ENCODE measurements around the gene RHBDF2. TPM values are rescaled to one million over a fixed set of nuclear protein-coding genes. Genes with fewer than 3 reads are reported as not detected.

Gene RHBDF2
- total and polyA plus RNA-seq, 4 donors, result 20.1 to 116 (median 39.6) TPM

GRCh38 chr17:76477576-76477975 lies 23.6 kb downstream of the RHBDF2 start:
- WGBS, 2 donors, result 87% methylated on average over 15 of the region's 15 CpGs
- H3K27ac ChIP-seq (ENCODE audit: low read depth in 1 of 2, low read length in 1 of 2), result no peak overlapping the region
- H3K9ac ChIP-seq (ENCODE audit: insufficient read depth in 1 of 2, low read length in 2 of 2), result no peak overlapping the region
- TF ChIP-seq CTCF (IDR thresholded peaks at IDR 0.05; ENCODE audit: control extremely low read depth, extremely low read depth), result no peak
- no peaks in the 10 kb centered on the region for H3K27me3 ChIP-seq (ENCODE audit: control insufficient read depth in 3 of 3, insufficient read depth in 3 of 3, low read length in 2 of 3)
- DNase-seq (no peak), ATAC-seq (ENCODE audit: insufficient read depth, low FRiP score) (no peak)
- H3K4me3 ChIP-seq, result no peak overlapping the region
- no peaks in the 10 kb centered on the region for H3K9me3 ChIP-seq (ENCODE audit: control insufficient read depth in 4 of 4, insufficient read depth in 3 of 4, low read length in 3 of 4)
- H3K4me1 ChIP-seq (ENCODE audit: control insufficient read depth in 5 of 5, insufficient read depth in 5 of 5, low read length in 5 of 5), result peaks cover 0 to 11% (median 2%) of the 10 kb centered on the region in 5 donors
- peaks cover 0 to 43% (median 0%) of the 10 kb centered on the region in 4 donors for H3K36me3 ChIP-seq (ENCODE audit: control insufficient read depth in 4 of 4, insufficient read depth in 4 of 4, low read length in 4 of 4)

GRCh38 chr17:76476736-76477135 lies 24.5 kb downstream of the RHBDF2 start:
- WGBS, 2 donors, result 95 to 97% methylated on average over 20 of the region's 20 CpGs
- TF ChIP-seq CTCF (IDR thresholded peaks at IDR 0.05; ENCODE audit: control extremely low read depth, extremely low read depth), result no peak
- DNase-seq (no peak), ATAC-seq (ENCODE audit: insufficient read depth, low FRiP score) (no peak)
- Histone ChIP-seq H3K36me3 (ENCODE audit: control insufficient read depth in 4 of 4, insufficient read depth in 4 of 4, low read length in 4 of 4) (peaks cover 0 to 52% (median 0%) of the 10 kb centered on the region in 4 donors), H3K4me1 (ENCODE audit: control insufficient read depth in 5 of 5, insufficient read depth in 5 of 5, low read length in 5 of 5) (peaks cover 0 to 11% (median 2%) of the 10 kb centered on the region in 5 donors), H3K27ac (ENCODE audit: low read depth in 1 of 2, low read length in 1 of 2) (no peak overlapping the region), H3K27me3 (ENCODE audit: control insufficient read depth in 3 of 3, insufficient read depth in 3 of 3, low read length in 2 of 3) (no peaks in the 10 kb centered on the region), H3K9me3 (ENCODE audit: control insufficient read depth in 4 of 4, insufficient read depth in 3 of 4, low read length in 3 of 4) (no peaks in the 10 kb centered on the region), H3K9ac (ENCODE audit: insufficient read depth in 1 of 2, low read length in 2 of 2) (no peak overlapping the region), H3K4me3 (no peak overlapping the region)

- DNase-seq (no peak), ATAC-seq (ENCODE audit: insufficient read depth, low FRiP score) (no peak)
- 98% methylated on average over 6 of the region's 6 CpGs for WGBS, 2 donors
- H3K9me3 ChIP-seq (ENCODE audit: control insufficient read depth in 4 of 4, insufficient read depth in 3 of 4, low read length in 3 of 4), result no peaks in the 10 kb centered on the region
- H3K4me1 ChIP-seq (ENCODE audit: control insufficient read depth in 5 of 5, insufficient read depth in 5 of 5, low read length in 5 of 5), result peaks cover 0 to under 1% (median 0%) of the 10 kb centered on the region in 5 donors
- H3K36me3 ChIP-seq (ENCODE audit: control insufficient read depth in 4 of 4, insufficient read depth in 4 of 4, low read length in 4 of 4), result peaks cover 0 to 55% (median 0%) of the 10 kb centered on the region in 4 donors
- H3K27me3 ChIP-seq (ENCODE audit: control insufficient read depth in 3 of 3, insufficient read depth in 3 of 3, low read length in 2 of 3), result no peaks in the 10 kb centered on the region
- no peak overlapping the region for H3K27ac ChIP-seq (ENCODE audit: low read depth in 1 of 2, low read length in 1 of 2)
- no peak for TF ChIP-seq CTCF (IDR thresholded peaks at IDR 0.05; ENCODE audit: control extremely low read depth, extremely low read depth)
- no peak overlapping the region for H3K9ac ChIP-seq (ENCODE audit: insufficient read depth in 1 of 2, low read length in 2 of 2)
- no peak overlapping the region for H3K4me3 ChIP-seq
These were observed 25.9 kb downstream of the RHBDF2 start for GRCh38 chr17:76475302-76475701.

- no peak for TF ChIP-seq CTCF (IDR thresholded peaks at IDR 0.05; ENCODE audit: control extremely low read depth, extremely low read depth)
- Histone ChIP-seq H3K9ac (ENCODE audit: insufficient read depth in 1 of 2, low read length in 2 of 2) (no peak overlapping the region), H3K27me3 (ENCODE audit: control insufficient read depth in 3 of 3, insufficient read depth in 3 of 3, low read length in 2 of 3) (no peaks in the 10 kb centered on the region), H3K27ac (ENCODE audit: low read depth in 1 of 2, low read length in 1 of 2) (no peak overlapping the region), H3K36me3 (ENCODE audit: control insufficient read depth in 4 of 4, insufficient read depth in 4 of 4, low read length in 4 of 4) (peaks cover 0 to 55% (median 0%) of the 10 kb centered on the region in 4 donors), H3K4me1 (ENCODE audit: control insufficient read depth in 5 of 5, insufficient read depth in 5 of 5, low read length in 5 of 5) (no peaks in the 10 kb centered on the region), H3K4me3 (no peak overlapping the region), H3K9me3 (ENCODE audit: control insufficient read depth in 4 of 4, insufficient read depth in 3 of 4, low read length in 3 of 4) (no peaks in the 10 kb centered on the region)
- DNase-seq (no peak), ATAC-seq (ENCODE audit: insufficient read depth, low FRiP score) (no peak)
- WGBS, 2 donors, result 95 to 96% methylated on average over 15 of the region's 15 CpGs
These were observed 26.3 kb downstream of the RHBDF2 start for GRCh38 chr17:76474894-76475293.

Data from lung (tissue), 12 donors.